GM23248 (cell line): ENCODE data around the gene DDIAS. TPM values are rescaled to one million over a fixed set of nuclear protein-coding genes. Genes with fewer than 3 reads are reported as not detected.

Experiments used
- DNase-seq: peaks from one replicate; pipeline ENCODE4 v3.0.0-alpha.2; 2015
- H2AFZ ChIP-seq: fragments of 200-600 bp; sonication (generic); 2 replicates; pipeline ENCODE4 v1.6.1; 2016; ENCODE audit warnings: antibody characterized with exemption
- H3F3A ChIP-seq: fragments of 200-600 bp; sonication (generic); 2 replicates; pipeline ENCODE4 v1.6.1; 2016; ENCODE audit warnings: mild to moderate bottlenecking, antibody characterized with exemption, mixed run types; ENCODE audit not compliant: insufficient read depth
- H3K27ac ChIP-seq: fragments of 200-600 bp; sonication (generic); 2 replicates; pipeline ENCODE4 v1.5.1; 2016; ENCODE audit warnings: mild to moderate bottlenecking
- H3K27me3 ChIP-seq: fragments of 200-600 bp; sonication (generic); replicated peaks from 2 replicates; pipeline ENCODE4 v1.6.1; 2016; ENCODE audit warnings: mild to moderate bottlenecking; ENCODE audit not compliant: insufficient read depth
- H3K36me3 ChIP-seq: fragments of 200-600 bp; sonication (generic); 2 replicates; pipeline ENCODE4 v1.6.1; 2016; ENCODE audit warnings: low read depth, mild to moderate bottlenecking
- H3K4me1 ChIP-seq: fragments of 200-600 bp; sonication (generic); 2 replicates; pipeline ENCODE4 v1.6.1; 2016; ENCODE audit warnings: mild to moderate bottlenecking; ENCODE audit not compliant: insufficient read depth
- H3K4me2 ChIP-seq: fragments of 200-600 bp; sonication (generic); one replicate; pipeline ENCODE4 v1.6.1; 2016; ENCODE audit warnings: mild to moderate bottlenecking; ENCODE audit not compliant: unreplicated experiment
- H3K4me3 ChIP-seq: fragments of 200-600 bp; sonication (generic); 2 replicates; pipeline ENCODE4 v1.5.1; 2016; ENCODE audit warnings: mild to moderate bottlenecking
- H3K79me2 ChIP-seq: fragments of 200-600 bp; sonication (generic); 2 replicates; pipeline ENCODE4 v1.6.1; 2016; ENCODE audit warnings: mild to moderate bottlenecking; ENCODE audit not compliant: insufficient read depth
- H3K9ac ChIP-seq: fragments of 200-600 bp; sonication (generic); 2 replicates; pipeline ENCODE4 v1.6.1; 2016; ENCODE audit warnings: mild to moderate bottlenecking
- H3K9me2 ChIP-seq: fragments of 200-600 bp; sonication (generic); 2 replicates; pipeline ENCODE4 v1.6.1; 2016; ENCODE audit warnings: mixed run types, mild to moderate bottlenecking, moderate library complexity; ENCODE audit not compliant: insufficient read depth
- H3K9me3 ChIP-seq: fragments of 200-600 bp; sonication (generic); one replicate; pipeline ENCODE4 v1.6.1; 2017; ENCODE audit warnings: low read depth
- H4K20me1 ChIP-seq: fragments of 200-600 bp; sonication (generic); 2 replicates; pipeline ENCODE4 v1.6.0; 2016; ENCODE audit not compliant: insufficient read depth
- EZH2 ChIP-seq: fragments of 200-600 bp; sonication (generic); IDR thresholded peaks from 2 replicates; pipeline ENCODE4 v1.6.1; 2018; ENCODE audit warnings: antibody characterized with exemption, mild to moderate bottlenecking; ENCODE audit not compliant: insufficient read depth, poor library complexity, severe bottlenecking
- EZH2phosphoT487 ChIP-seq: fragments of 200-600 bp; sonication (generic); IDR thresholded peaks from 2 replicates; pipeline ENCODE4 v1.6.1; 2018; ENCODE audit warnings: antibody characterized with exemption, moderate library complexity, mild to moderate bottlenecking, low read depth; ENCODE audit not compliant: insufficient read depth
- WGBS, 2 experiments: methylation state at CpG; one replicate each; pipeline ENCODE4 v1.1.6; 2015 to 2017; ENCODE audit warnings: low lambda C conversion rate in 2 of 2, low coverage in 1 of 2; ENCODE audit errors: missing lambda C conversion rate in 2 of 2; 5-methylcytosine and 5-hydroxymethylcytosine counted together
- in situ Hi-C: fragments of 300-500 bp; cut with MboI; formaldehyde crosslinking; loops from 2 replicates; pipeline ENCODE4 v1.15.0; 2020
- polyA plus RNA-seq: library from polyadenylated mRNA; unstranded; fragments of >200 nt; fragmentation: Nextera tagmentation; extraction: Ambion mirVana; gene quantifications from 2 replicates; pipeline ENCODE4 v1.2.1, GENCODE V29; 2016
- total RNA-seq: library from RNA; depleted of rRNA; stranded (reverse); fragments of >200 nt; shearing (Covaris generic); gene quantifications from 2 replicates; pipeline ENCODE4 v1.2.3, GENCODE V29; 2014

The DDIAS gene
- total and polyA plus RNA-seq, 2 experiments from 2014 or later = 5.0 to 5.4 TPM

DNA sequence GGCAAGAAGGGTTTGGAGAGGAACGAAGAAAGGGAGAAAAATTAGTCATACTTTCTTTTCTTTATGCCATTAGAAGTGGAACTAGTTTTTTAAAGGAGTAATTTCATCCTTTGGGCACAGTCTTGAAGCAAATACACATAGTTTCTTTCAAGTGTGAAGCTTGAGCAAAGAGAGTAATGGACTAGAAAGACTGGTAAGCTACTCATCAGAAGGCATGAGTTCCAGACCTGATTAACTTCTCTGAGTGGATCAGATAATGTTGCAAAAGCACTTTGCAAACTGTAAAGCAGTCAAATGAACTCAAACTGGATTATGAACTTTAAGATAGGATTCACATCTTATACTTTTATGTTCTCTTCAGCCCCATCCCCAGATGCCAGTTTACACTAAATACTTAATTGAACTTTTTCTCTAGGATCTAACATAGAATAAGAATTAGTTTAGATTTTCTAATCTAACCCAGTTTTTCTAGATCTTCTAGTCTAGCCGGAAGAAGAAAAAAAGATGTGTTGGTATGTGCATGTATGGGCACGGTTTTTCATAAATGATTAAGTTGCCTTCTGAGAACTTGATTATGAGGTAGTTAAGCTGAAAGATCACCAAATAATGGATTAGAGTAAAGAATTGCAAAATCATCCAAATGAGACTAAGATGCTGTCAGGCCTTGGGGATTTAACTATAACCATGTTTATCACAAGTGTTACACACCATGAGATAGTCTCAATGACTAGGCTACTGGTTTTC is 2.5 kb downstream of the DDIAS start:
- no peaks in the 10 kb centered on the region for H3K9me2 ChIP-seq
- no peaks in the 10 kb centered on the region for H4K20me1 ChIP-seq
- no peaks in the 10 kb centered on the region for H3K27me3 ChIP-seq
- WGBS, 2 experiments = 90 to 93% methylated on average over 3 of the region's 3 CpGs
- H3K9ac ChIP-seq = no peak overlapping the region
- TF ChIP-seq EZH2 (no peak), EZH2phosphoT487 (no peak)
- no peak overlapping the region for H2AFZ ChIP-seq
- in situ Hi-C loops = loop anchor here (10.0 kb wide), 2 partner anchors 261 to 351 kb away; no protein-coding TSS in a partner anchor
- H3F3A ChIP-seq = no peaks in the 10 kb centered on the region
- H3K4me3 ChIP-seq = no peak overlapping the region
- H3K36me3 ChIP-seq = no peaks in the 10 kb centered on the region
- DNase-seq = no peak
- no peaks in the 10 kb centered on the region for H3K9me3 ChIP-seq
- H3K4me1 ChIP-seq = peaks cover 15% of the 10 kb centered on the region; the same call in 1 of the 2 replicates
- H3K27ac ChIP-seq = no peak overlapping the region
- H3K79me2 ChIP-seq = peaks cover 34% of the 10 kb centered on the region
- no peak overlapping the region for H3K4me2 ChIP-seq

DNA sequence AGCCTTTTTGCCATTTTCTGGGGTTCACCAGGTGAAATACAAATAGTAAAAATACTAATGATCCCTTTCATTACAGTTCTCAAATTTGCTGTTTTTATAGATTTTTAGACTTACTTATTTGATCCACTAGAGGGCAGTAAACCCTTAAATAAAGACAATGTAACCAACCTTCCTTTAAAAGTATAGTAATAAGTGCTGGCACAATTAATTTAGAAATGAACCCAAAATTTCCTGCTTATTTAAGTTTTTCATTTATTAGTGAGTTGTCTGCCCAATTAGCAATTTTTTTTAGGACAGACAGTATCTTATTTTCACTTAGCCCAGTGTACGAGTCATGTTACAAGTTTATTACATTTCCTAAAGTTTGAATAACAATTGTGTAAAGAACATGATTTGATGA is 4.7 kb downstream of the DDIAS start:
- Histone ChIP-seq H3K79me2 (peaks cover 23% of the 10 kb centered on the region; the same call in 1 of the 2 replicates), H3K9me3 (no peaks in the 10 kb centered on the region), H4K20me1 (no peaks in the 10 kb centered on the region), H3K4me2 (peak overlapping the region; percentile 83), H3F3A (no peaks in the 10 kb centered on the region), H3K27ac (no peak overlapping the region), H3K4me1 (peaks cover 10% of the 10 kb centered on the region; the same call in 1 of the 2 replicates), H3K9me2 (no peaks in the 10 kb centered on the region), H3K4me3 (peak overlapping the region; percentile 58), H3K27me3 (no peaks in the 10 kb centered on the region), H3K36me3 (no peaks in the 10 kb centered on the region), H3K9ac (peak overlapping the region; percentile 48), H2AFZ (peak overlapping the region; percentile 79)
- in situ Hi-C loops = loop anchor here (10.0 kb wide), 2 partner anchors 259 to 349 kb away; no protein-coding TSS in a partner anchor
- peak; percentile 80 for DNase-seq
- TF ChIP-seq EZH2phosphoT487 (no peak), EZH2 (no peak)
- WGBS, 2 experiments = 10 to 13% methylated on average over 1 of the region's 1 CpG

DNA sequence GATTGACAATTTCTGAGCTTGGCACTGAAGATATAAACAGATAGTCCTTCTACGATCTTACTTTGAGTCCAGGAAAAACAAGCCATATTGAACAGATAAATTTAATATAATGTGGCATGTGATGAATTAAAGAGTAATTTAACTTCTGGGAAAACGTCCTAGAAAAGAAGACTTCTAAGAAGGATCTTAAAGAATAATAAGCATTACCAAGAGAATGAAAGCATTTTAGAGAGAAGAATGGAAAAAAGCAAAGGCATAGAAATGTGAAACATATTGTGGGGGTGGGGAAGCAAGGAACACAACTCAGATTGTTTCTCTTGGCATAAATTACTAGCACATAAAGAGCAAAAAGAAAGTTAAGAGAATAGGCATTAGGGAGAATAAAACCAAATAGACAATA is 5.4 kb downstream of the DDIAS start:
- in situ Hi-C loops = loop anchor here (10.0 kb wide), 2 partner anchors 258 to 348 kb away; no protein-coding TSS in a partner anchor
- Histone ChIP-seq H3K4me3 (peak overlapping the region; percentile 58), H3K9me3 (no peaks in the 10 kb centered on the region)

DNA sequence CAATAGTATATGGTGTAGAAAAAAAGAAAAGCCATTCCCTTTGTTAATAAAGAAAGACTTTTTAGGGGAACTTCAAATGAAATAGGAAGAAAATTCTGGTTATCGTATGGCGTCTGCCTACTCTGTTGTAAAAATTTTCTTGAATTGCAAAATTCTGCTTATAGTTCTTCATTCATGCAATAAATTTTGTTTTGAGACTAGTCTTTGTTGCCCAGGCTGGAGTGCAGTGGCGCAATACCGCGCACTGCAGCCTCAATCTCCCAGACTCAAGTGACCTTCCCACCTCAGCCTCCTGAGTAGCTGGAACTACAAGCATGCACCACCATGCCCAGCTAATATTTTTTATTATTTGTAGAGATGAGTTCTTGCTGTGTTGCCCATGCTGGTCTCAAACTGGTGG is 5.8 kb downstream of the DDIAS start:
- H3K9me3 ChIP-seq = no peaks in the 10 kb centered on the region
- no peak overlapping the region for H3K27ac ChIP-seq
- peak overlapping the region; percentile 48; the same call in 1 of the 2 replicates for H3K9ac ChIP-seq
- peak overlapping the region; percentile 79 for H2AFZ ChIP-seq
- no peak for DNase-seq
- H3K79me2 ChIP-seq = peaks cover 23% of the 10 kb centered on the region; the same call in 1 of the 2 replicates
- WGBS, 2 experiments = 98% methylated on average over 5 of the region's 5 CpGs
- no peaks in the 10 kb centered on the region for H3F3A ChIP-seq
- H3K27me3 ChIP-seq = no peaks in the 10 kb centered on the region
- in situ Hi-C loops = loop anchor here (10.0 kb wide), 2 partner anchors 257 to 347 kb away; no protein-coding TSS in a partner anchor
- no peaks in the 10 kb centered on the region for H3K36me3 ChIP-seq
- no peaks in the 10 kb centered on the region for H4K20me1 ChIP-seq
- peaks cover 10% of the 10 kb centered on the region; the same call in 1 of the 2 replicates for H3K4me1 ChIP-seq
- TF ChIP-seq EZH2phosphoT487 (no peak), EZH2 (no peak)
- H3K9me2 ChIP-seq = no peaks in the 10 kb centered on the region
- peak overlapping the region; percentile 83 for H3K4me2 ChIP-seq
- peak overlapping the region; percentile 58; the same call in 1 of the 2 replicates for H3K4me3 ChIP-seq

More for the DNA sequence above, 5.4 kb downstream of the DDIAS start:
- peak overlapping the region; percentile 83 for H3K4me2 ChIP-seq
- no peak overlapping the region for H3K27ac ChIP-seq
- WGBS, 2 experiments = 6 to 8% methylated on average over 2 of the region's 2 CpGs
- H3K79me2 ChIP-seq = peaks cover 23% of the 10 kb centered on the region; the same call in 1 of the 2 replicates
- no peak for TF ChIP-seq EZH2
- TF ChIP-seq EZH2phosphoT487 = no peak
- no peaks in the 10 kb centered on the region for H3K9me2 ChIP-seq
- H3K27me3 ChIP-seq = no peaks in the 10 kb centered on the region
- DNase-seq = peak; percentile 11
- H2AFZ ChIP-seq = peak overlapping the region; percentile 79
- H3K36me3 ChIP-seq = no peaks in the 10 kb centered on the region
- no peaks in the 10 kb centered on the region for H4K20me1 ChIP-seq
- H3F3A ChIP-seq = no peaks in the 10 kb centered on the region
- H3K9ac ChIP-seq = peak overlapping the region; percentile 48
- H3K4me1 ChIP-seq = peaks cover 10% of the 10 kb centered on the region; the same call in 1 of the 2 replicates
